NT2/D1 (cell line): ENCODE data around the gene PDE9A.
"Not testable (repeated sequence)": the region's sequence is repeated elsewhere in the genome, so short reads cannot be mapped to it uniquely, and the experiment has no call there.

Source experiments
- DNase-seq: peaks from one replicate; pipeline ENCODE4 v3.0.0-alpha.2; 2011; ENCODE audit warnings: low read depth, low spot score
- H3K27me3 ChIP-seq: 2 replicates; pipeline ENCODE4 v1.6.0; 2011; ENCODE audit warnings: mild to moderate bottlenecking; ENCODE audit not compliant: insufficient read length, insufficient read depth
- H3K36me3 ChIP-seq: 2 replicates; pipeline ENCODE4 v1.6.1; 2011; ENCODE audit warnings: mild to moderate bottlenecking, low read length, mixed read lengths; ENCODE audit not compliant: insufficient read depth, insufficient read length
- H3K4me1 ChIP-seq: 2 replicates; pipeline ENCODE4 v1.5.1; 2011; ENCODE audit not compliant: insufficient read depth, insufficient read length
- H3K4me3 ChIP-seq: 2 replicates; pipeline ENCODE4 v1.5.1; 2011; ENCODE audit warnings: low read depth; ENCODE audit not compliant: insufficient read length
- H3K9ac ChIP-seq: 2 replicates; pipeline ENCODE4 v1.6.0; 2011; ENCODE audit warnings: low read depth; ENCODE audit not compliant: insufficient read length
- H3K9me3 ChIP-seq: 2 replicates; pipeline ENCODE4 v1.5.1; 2011; ENCODE audit warnings: mild to moderate bottlenecking, low read length; ENCODE audit not compliant: insufficient read depth
- SUZ12 ChIP-seq: IDR thresholded peaks from 2 replicates; pipeline ENCODE4 v1.6.1; 2011; ENCODE audit not compliant: insufficient read length, insufficient read depth; ENCODE audit errors: extremely low read depth
- YY1 ChIP-seq: IDR thresholded peaks from 2 replicates; pipeline ENCODE4 v1.6.1; 2011; ENCODE audit not compliant: insufficient read length, insufficient read depth
- ZNF274 ChIP-seq: IDR thresholded peaks from 2 replicates; pipeline ENCODE4 v1.6.1; 2011; ENCODE audit warnings: mild to moderate bottlenecking, low read depth, low read length

Gene PDE9A

DNA sequence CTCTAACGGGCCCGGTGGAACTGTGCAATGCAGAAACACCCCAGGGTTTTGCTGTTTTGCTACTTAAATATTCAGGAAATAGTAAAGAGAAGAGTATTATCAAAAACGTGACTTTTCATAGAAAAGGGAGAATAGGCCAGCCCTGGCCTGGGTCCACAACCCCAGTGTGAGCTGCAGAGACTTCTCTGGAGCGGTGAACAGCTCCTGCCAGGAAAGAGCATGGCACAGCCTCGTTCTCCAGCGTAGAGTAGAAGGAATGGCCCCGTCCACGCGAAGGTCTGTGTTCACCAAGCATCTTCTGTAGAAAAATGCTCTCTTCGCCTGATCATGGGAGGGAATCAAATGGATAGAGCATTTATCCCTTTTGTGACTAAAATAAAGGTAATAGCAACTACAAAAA is 51.4 kb downstream of the PDE9A start:
- H3K9ac ChIP-seq: no peak overlapping the region
- H3K27me3 ChIP-seq: no peaks in the 10 kb centered on the region
- peaks cover 14% of the 10 kb centered on the region for H3K9me3 ChIP-seq
- DNase-seq: no peak
- H3K36me3 ChIP-seq: peaks cover 18% of the 10 kb centered on the region
- no peak for TF ChIP-seq YY1
- TF ChIP-seq SUZ12: no peak
- no peak for TF ChIP-seq ZNF274
- no peak overlapping the region for H3K4me3 ChIP-seq
- H3K4me1 ChIP-seq: peaks cover 19% of the 10 kb centered on the region

DNA sequence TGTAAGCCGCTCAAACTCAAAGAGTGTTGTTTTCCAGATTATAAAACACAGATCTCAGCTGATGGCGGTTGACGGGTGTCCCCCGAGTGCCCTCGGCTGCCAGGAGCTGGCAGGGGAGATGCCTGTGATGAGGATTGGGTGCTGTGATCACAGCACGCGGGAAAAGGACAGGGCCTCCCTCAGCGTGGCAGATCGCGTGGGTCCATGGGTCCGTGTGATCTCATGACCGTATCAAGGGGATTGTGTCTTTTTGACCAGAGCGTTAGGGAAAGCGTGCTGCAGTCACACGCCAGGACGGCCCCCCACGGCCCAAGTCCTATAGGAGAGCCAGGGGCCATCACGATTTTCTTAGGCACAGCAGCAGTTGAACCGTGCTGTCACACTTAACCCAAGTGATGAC is 51.9 kb downstream of the PDE9A start:
- TF ChIP-seq ZNF274: no peak
- TF ChIP-seq SUZ12: no peak
- no peak for TF ChIP-seq YY1
- Histone ChIP-seq H3K9ac (no peak overlapping the region), H3K36me3 (peaks cover 14% of the 10 kb centered on the region), H3K4me1 (peaks cover 19% of the 10 kb centered on the region), H3K27me3 (no peaks in the 10 kb centered on the region), H3K9me3 (peaks cover 14% of the 10 kb centered on the region), H3K4me3 (no peak overlapping the region)
- DNase-seq: no peak

DNA sequence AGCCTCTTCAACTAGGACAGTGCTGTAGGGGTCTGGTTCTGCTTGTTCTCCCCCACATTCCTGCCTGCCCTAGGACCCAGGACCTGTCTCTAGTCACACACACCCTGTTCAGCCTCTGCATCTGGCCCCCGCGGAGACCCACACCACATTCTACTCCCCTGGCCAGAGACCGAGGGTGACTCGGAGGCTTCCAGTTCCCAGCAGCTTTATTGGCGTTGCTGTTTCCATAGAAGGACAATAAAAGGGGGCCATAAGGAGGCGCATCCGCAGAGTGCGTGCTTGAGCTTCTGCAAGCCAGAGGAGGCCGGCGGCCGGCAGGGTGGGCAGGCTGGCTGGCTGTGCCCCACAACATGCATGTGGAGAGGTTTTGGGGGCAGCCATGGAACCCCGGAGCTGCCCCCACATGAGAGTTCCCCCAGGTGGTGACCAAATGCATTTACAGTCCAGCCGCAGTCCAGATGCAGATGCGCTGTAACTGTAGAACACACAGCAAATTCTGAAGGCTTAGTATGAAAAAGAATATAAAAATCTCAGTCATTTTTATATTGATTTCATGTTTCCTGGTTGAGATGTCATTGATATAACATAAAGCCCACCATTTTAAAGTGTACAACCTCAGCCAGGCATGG is 52.4 kb downstream of the PDE9A start:
- TF ChIP-seq SUZ12: no peak
- TF ChIP-seq YY1: no peak
- no peak for TF ChIP-seq ZNF274

DNA sequence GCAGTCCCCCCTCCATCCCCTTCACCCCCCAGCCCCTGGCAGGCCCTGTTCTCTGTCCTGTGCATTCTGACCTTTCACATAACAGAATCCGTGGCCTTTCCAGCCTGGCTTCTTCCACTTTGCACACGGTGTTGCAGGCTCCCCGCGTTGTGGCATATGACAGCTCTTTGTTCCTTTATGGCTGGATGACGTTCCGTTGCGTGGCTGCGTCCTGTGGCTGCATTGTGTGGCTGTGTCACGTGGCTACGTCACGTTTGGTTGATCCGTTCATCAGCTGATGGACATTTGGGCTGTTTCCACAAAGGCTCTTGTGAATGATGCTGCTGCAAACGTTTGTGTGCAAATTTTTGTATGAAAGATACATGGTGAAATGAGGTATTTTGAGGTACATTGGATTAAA is 53.3 kb downstream of the PDE9A start:
- Histone ChIP-seq H3K9ac (no peak overlapping the region), H3K4me3 (no peak overlapping the region), H3K9me3 (peaks cover 7% of the 10 kb centered on the region), H3K36me3 (peaks cover 8% of the 10 kb centered on the region), H3K4me1 (peaks cover 19% of the 10 kb centered on the region), H3K27me3 (no peaks in the 10 kb centered on the region)
- TF ChIP-seq SUZ12: no peak
- TF ChIP-seq ZNF274: no peak
- no peak for TF ChIP-seq YY1
- DNase-seq: no peak

More for the DNA sequence above, 52.4 kb downstream of the PDE9A start:
- Histone ChIP-seq H3K4me3 (no peak overlapping the region), H3K27me3 (no peaks in the 10 kb centered on the region), H3K36me3 (peaks cover 9% of the 10 kb centered on the region), H3K4me1 (peaks cover 19% of the 10 kb centered on the region), H3K9ac (no peak overlapping the region), H3K9me3 (peaks cover 14% of the 10 kb centered on the region)
- no peak for DNase-seq

DNA sequence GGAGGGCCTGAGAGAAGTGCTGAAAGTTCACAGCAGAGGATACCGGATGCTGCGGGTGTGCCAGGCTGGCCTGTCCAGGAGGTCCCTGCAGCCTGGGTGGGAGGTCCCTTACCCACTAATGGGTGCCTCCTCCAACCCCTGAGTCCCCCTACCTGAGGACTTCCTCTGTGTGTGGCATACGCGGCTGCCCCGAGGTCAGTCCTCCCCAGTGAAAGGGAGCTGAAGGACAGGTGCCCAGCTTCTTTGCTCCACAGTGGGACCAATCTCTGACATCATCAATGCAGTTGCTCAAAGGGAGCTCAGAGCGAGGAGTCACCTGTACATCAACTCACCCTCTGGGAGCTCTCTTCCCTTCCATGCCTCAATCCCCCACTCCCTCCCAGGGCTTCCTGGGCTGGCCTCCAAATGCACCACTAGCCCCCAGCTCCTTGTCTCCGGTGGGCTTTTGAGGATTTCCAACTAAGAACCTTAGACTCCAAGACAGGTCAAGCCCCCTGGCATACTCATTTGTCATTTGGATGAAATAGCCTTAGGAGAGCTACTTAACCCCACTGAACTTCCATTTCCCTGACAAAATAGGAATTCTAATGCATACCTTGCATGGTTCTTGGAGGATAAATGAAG is 53.9 kb downstream of the PDE9A start:
- DNase-seq: peak; percentile 66
- H3K27me3 ChIP-seq: no peaks in the 10 kb centered on the region
- no peak overlapping the region for H3K9ac ChIP-seq
- TF ChIP-seq SUZ12 (no peak), YY1 (no peak), ZNF274 (no peak)
- H3K4me3 ChIP-seq: no peak overlapping the region
- H3K4me1 ChIP-seq: peaks cover 19% of the 10 kb centered on the region
- peaks cover 8% of the 10 kb centered on the region for H3K36me3 ChIP-seq
- H3K9me3 ChIP-seq: 0 out of 2 replicates have a peak, but pooled peaks cover 2% of the 10 kb centered on the region

DNA sequence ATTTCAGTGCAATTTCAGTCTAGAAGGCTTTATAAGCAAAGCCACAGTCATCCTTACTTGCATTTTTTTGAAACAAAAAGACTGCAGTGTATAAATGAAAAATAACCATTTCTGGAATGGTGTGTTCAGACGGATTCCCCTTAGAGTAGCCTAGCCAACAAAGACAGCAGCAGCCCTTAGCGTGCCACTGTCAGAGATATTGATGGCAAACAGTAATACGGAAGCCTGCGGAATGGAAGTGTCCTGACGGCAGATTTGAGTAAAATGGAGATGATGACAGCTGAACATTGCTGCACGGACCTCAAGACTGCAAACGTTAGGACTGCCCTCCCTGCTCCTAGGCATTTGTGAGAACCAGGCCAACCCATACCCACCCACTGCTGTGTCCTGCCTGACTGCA is 54.7 kb downstream of the PDE9A start:
- Histone ChIP-seq H3K4me1 (peaks cover 16% of the 10 kb centered on the region), H3K9me3 (no peaks in the 10 kb centered on the region), H3K4me3 (no peak overlapping the region), H3K9ac (no peak overlapping the region), H3K27me3 (no peaks in the 10 kb centered on the region), H3K36me3 (peaks cover 8% of the 10 kb centered on the region)
- DNase-seq: no peak
- no peak for TF ChIP-seq YY1
- TF ChIP-seq ZNF274: no peak
- TF ChIP-seq SUZ12: no peak

DNA sequence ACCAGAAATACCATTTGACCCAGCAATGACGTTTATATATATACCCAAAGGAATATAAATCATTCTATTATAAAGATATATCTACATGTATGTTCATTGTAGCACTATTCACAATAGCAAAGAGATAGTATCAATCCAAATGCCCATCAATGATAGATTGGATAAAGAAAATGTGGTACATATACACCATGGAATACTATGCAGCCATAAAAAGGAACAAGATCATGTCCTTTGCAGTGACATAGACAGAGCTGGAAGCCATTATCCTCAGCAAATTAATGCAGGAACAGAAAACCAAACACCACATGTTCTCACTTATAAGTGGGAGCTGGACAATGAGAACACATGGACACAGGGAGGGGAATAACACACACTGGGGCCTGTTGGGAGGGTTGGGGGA is 55.5 kb downstream of the PDE9A start:
- not testable (repeated sequence) for H3K9ac ChIP-seq, H3K36me3 ChIP-seq, H3K4me3 ChIP-seq, H3K9me3 ChIP-seq, DNase-seq, H3K27me3 ChIP-seq
- peaks cover 13% of the 10 kb centered on the region for H3K4me1 ChIP-seq
